H1 (cell line): Measurements from ENCODE around the gene GRIK2. TPM values are rescaled to one million over a fixed set of nuclear protein-coding genes. Genes with fewer than 3 reads are reported as not detected.

Experiments used
- CTCF ChIA-PET: fragments of 300-600 bp; sonication (Branson Sonifier 250); formaldehyde crosslinking; loops from one replicate; lab custom pipeline; 2021; ENCODE audit not compliant: partially characterized antibody; lab: Charles Lee
- POLR2A ChIA-PET: fragments of 300-600 bp; sonication (Branson Sonifier 250); formaldehyde crosslinking; loops from one replicate; lab custom pipeline; 2021; ENCODE audit warnings: inconsistent platforms; ENCODE audit not compliant: partially characterized antibody; lab: Charles Lee
- DNase-seq, 2 experiments: peaks; one replicate each; pipeline versions ENCODE4 v3.0.0 to v3.0.0-alpha.2; 2010 to 2022; ENCODE audit warnings: low spot score in 2 of 2, low read depth in 1 of 2, mixed read lengths in 1 of 2
- FAIRE-seq: peaks from 2 replicates; lab custom pipeline; 2011; peaks lifted over from hg19 to GRCh38; lab: Jason Lieb, UNC
- H2AFZ ChIP-seq: 2 replicates; pipeline ENCODE4 v1.8.1; 2012; ENCODE audit warnings: low read length, inconsistent platforms
- H2AK5ac ChIP-seq: 2 replicates; pipeline ENCODE4 v1.6.1; 2013; ENCODE audit warnings: low read depth, low read length
- H2BK120ac ChIP-seq: replicated peaks from 2 replicates; pipeline ENCODE3; 2013; ENCODE audit warnings: low read depth, low read length, inconsistent platforms
- H2BK12ac ChIP-seq: 2 replicates; pipeline ENCODE4 v1.6.1; 2013; ENCODE audit warnings: low read depth, low read length
- H2BK15ac ChIP-seq: 2 replicates; pipeline ENCODE4 v1.6.1; 2013; ENCODE audit warnings: low read length
- H2BK20ac ChIP-seq: 2 replicates; pipeline ENCODE4 v1.6.1; 2013; ENCODE audit warnings: low read length
- H2BK5ac ChIP-seq: 2 replicates; pipeline ENCODE4 v1.6.1; 2013; ENCODE audit warnings: low read depth, low read length
- H3K14ac ChIP-seq: 2 replicates; pipeline ENCODE4 v1.6.1; 2013; ENCODE audit warnings: inconsistent platforms; ENCODE audit not compliant: insufficient read length
- H3K18ac ChIP-seq: 2 replicates; pipeline ENCODE4 v1.6.1; 2013; ENCODE audit warnings: low read length; ENCODE audit errors: extremely low read depth
- H3K23ac ChIP-seq: 2 replicates; pipeline ENCODE4 v1.6.1; 2013; ENCODE audit warnings: inconsistent platforms; ENCODE audit not compliant: insufficient read length
- H3K23me2 ChIP-seq: 2 replicates; pipeline ENCODE4 v1.6.1; 2013; ENCODE audit warnings: low read depth, low read length
- H3K27ac ChIP-seq: 2 replicates; pipeline ENCODE4 v1.6.1; 2011; ENCODE audit warnings: low read depth, low read length, inconsistent platforms
- H3K27me3 ChIP-seq, 4 experiments: replicated peaks in 1 of 4; 1 replicate in 1 of 4; 2 replicates in 3 of 4; pipeline versions ENCODE4 v1.6.1 to v1.8.1; 2011 to 2013; ENCODE audit warnings: low read length in 3 of 4, mild to moderate bottlenecking in 3 of 4, inconsistent platforms in 2 of 4, mixed read lengths in 2 of 4, moderate library complexity in 1 of 4; ENCODE audit not compliant: control insufficient read depth in 3 of 4, insufficient read depth in 3 of 4; ENCODE audit errors: extremely low read depth in 1 of 4
- H3K36me3 ChIP-seq, 4 experiments: 2 replicates each; pipeline versions ENCODE4 v1.6.1 to v1.8.1; 2011 to 2013; ENCODE audit warnings: mild to moderate bottlenecking in 4 of 4, low read length in 3 of 4, moderate library complexity in 2 of 4, control low read depth in 1 of 4, inconsistent platforms in 1 of 4; ENCODE audit not compliant: insufficient read depth in 4 of 4, control insufficient read depth in 2 of 4
- H3K4ac ChIP-seq: replicated peaks from 2 replicates; pipeline ENCODE3; 2013; ENCODE audit warnings: low read length, low read depth, mixed read lengths, inconsistent platforms; ENCODE audit not compliant: insufficient read length
- H3K4me1 ChIP-seq, 4 experiments: replicated peaks in 1 of 4; 1 replicate in 1 of 4; 2 replicates in 3 of 4; pipeline versions ENCODE4 v1.6.1 to v1.8.1; 2011 to 2013; ENCODE audit warnings: low read length in 3 of 4, inconsistent platforms in 2 of 4, mixed read lengths in 1 of 4; ENCODE audit not compliant: insufficient read depth in 4 of 4, control insufficient read depth in 3 of 4
- H3K4me2 ChIP-seq, 2 experiments: 2 replicates each; pipeline versions ENCODE4 v1.6.1 to v1.8.1; 2011 to 2013; ENCODE audit warnings: low read depth in 2 of 2, low read length in 2 of 2, control low read depth in 1 of 2, inconsistent platforms in 1 of 2, mild to moderate bottlenecking in 1 of 2; ENCODE audit not compliant: insufficient read depth in 1 of 2
- H3K4me3 ChIP-seq, 4 experiments: fragments of 200-600, 300-600 bp in 1 of 4; sonication (generic), shearing (Covaris generic), sonication (Bioruptor Twin) in 1 of 4; 2 replicates each; pipeline versions ENCODE4 v1.5.1 to v1.8.1; 2011 to 2016; ENCODE audit warnings: low read length in 4 of 4, low read depth in 3 of 4, control low read depth in 2 of 4, inconsistent platforms in 2 of 4, mild to moderate bottlenecking in 2 of 4, mixed read lengths in 1 of 4, moderate library complexity in 1 of 4; ENCODE audit not compliant: insufficient read depth in 2 of 4; ENCODE audit errors: extremely low read depth in 1 of 4
- H3K56ac ChIP-seq: replicated peaks from 2 replicates; pipeline ENCODE3; 2013; ENCODE audit warnings: low read depth, mild to moderate bottlenecking, mixed read lengths, low read length, inconsistent platforms; ENCODE audit not compliant: insufficient read length
- H3K79me1 ChIP-seq: 2 replicates; pipeline ENCODE4 v1.6.1; 2013; ENCODE audit warnings: low read depth, low read length, control low read depth
- H3K79me2 ChIP-seq, 2 experiments: 2 replicates each; pipeline versions ENCODE4 v1.6.1 to v1.8.1; 2012 to 2013; ENCODE audit warnings: low read length in 2 of 2, mild to moderate bottlenecking in 2 of 2, inconsistent platforms in 1 of 2; ENCODE audit not compliant: insufficient read depth in 2 of 2, control insufficient read depth in 1 of 2
- H3K9ac ChIP-seq, 4 experiments: replicated peaks in 1 of 4; 1 replicate in 1 of 4; 2 replicates in 3 of 4; pipeline versions ENCODE4 v1.6.1 to v1.8.1; 2011 to 2013; ENCODE audit warnings: low read depth in 3 of 4, low read length in 3 of 4, control low read depth in 2 of 4, mild to moderate bottlenecking in 2 of 4, moderate library complexity in 2 of 4, inconsistent platforms in 1 of 4; ENCODE audit errors: extremely low read depth in 1 of 4
- H3K9me3 ChIP-seq, 2 experiments: 2 replicates each; pipeline versions ENCODE4 v1.6.1 to v1.8.1; 2012 to 2013; ENCODE audit warnings: mild to moderate bottlenecking in 2 of 2, moderate library complexity in 2 of 2, control low read depth in 1 of 2, inconsistent platforms in 1 of 2, low read depth in 1 of 2, low read length in 1 of 2, mixed read lengths in 1 of 2; ENCODE audit not compliant: insufficient read depth in 2 of 2
- H4K20me1 ChIP-seq, 2 experiments: replicated peaks in 1 of 2; 2 replicates each; pipeline versions ENCODE3 to v1.8.1; 2011 to 2013; ENCODE audit warnings: inconsistent platforms in 2 of 2, low read length in 2 of 2, mild to moderate bottlenecking in 1 of 2; ENCODE audit not compliant: insufficient read depth in 2 of 2, control insufficient read depth in 1 of 2
- H4K5ac ChIP-seq: 2 replicates; pipeline ENCODE4 v1.6.1; 2013; ENCODE audit warnings: low read length, low read depth, mixed read lengths, inconsistent platforms; ENCODE audit not compliant: insufficient read length
- H4K8ac ChIP-seq: 2 replicates; pipeline ENCODE4 v1.8.0; 2013; ENCODE audit warnings: mild to moderate bottlenecking, moderate library complexity, low read length, inconsistent platforms; ENCODE audit not compliant: insufficient read depth; ENCODE audit errors: extremely low read depth
- H4K91ac ChIP-seq: replicated peaks from 2 replicates; pipeline ENCODE3; 2013; ENCODE audit warnings: low read length, mixed read lengths, inconsistent platforms; ENCODE audit not compliant: insufficient read length
- RAD21 ChIP-seq, 2 experiments: IDR thresholded peaks in 1 of 2; conservative IDR thresholded peaks in 1 of 2; 2 replicates each; pipeline ENCODE4 v1.6.1; 2011; ENCODE audit warnings: low read depth in 2 of 2, low read length in 2 of 2, improper control_type of control experiment in 1 of 2, inconsistent platforms in 1 of 2, mild to moderate bottlenecking in 1 of 2, moderate library complexity in 1 of 2
- RFX5 ChIP-seq: IDR thresholded peaks from 2 replicates; pipeline ENCODE4 v1.6.1; 2011; ENCODE audit warnings: low read depth, low read length, improper control_type of control experiment, borderline replicate concordance
- SP2 ChIP-seq: IDR thresholded peaks from 2 replicates; pipeline ENCODE4 v1.6.1; 2012; ENCODE audit warnings: mild to moderate bottlenecking, low read length, inconsistent platforms
- SP4 ChIP-seq: IDR thresholded peaks from 2 replicates; pipeline ENCODE4 v1.6.1; 2012; ENCODE audit warnings: low read length, inconsistent platforms
- SUZ12 ChIP-seq: fragments of 200-600 bp; sonication (generic); IDR thresholded peaks from 2 replicates; pipeline ENCODE4 v1.6.1; 2012; ENCODE audit warnings: mild to moderate bottlenecking, inconsistent platforms, low read length, moderate library complexity, mixed read lengths
- TAF1 ChIP-seq: IDR thresholded peaks from 2 replicates; pipeline ENCODE4 v1.6.1; 2011; ENCODE audit warnings: mild to moderate bottlenecking, low read depth, low read length
- WGBS, 2 experiments: shearing (Covaris generic) in 1 of 2; methylation state at CpG; one replicate each; pipeline versions ENCODE4 v1.1.6 to v1.1.7; 2013 to 2015; ENCODE audit warnings: low lambda C conversion rate in 2 of 2, mixed read lengths in 2 of 2, inconsistent platforms in 1 of 2, low coverage in 1 of 2, missing lambda C conversion rate in 1 of 2; ENCODE audit not compliant: insufficient replicate concordance in 2 of 2, insufficient coverage in 1 of 2, insufficient read length in 1 of 2; ENCODE audit errors: extremely low coverage in 1 of 2, missing lambda C conversion rate in 1 of 2; 5-methylcytosine and 5-hydroxymethylcytosine counted together
- polyA plus RNA-seq, 7 experiments: library from polyadenylated mRNA; depleted of rRNA in 3 of 7; stranded (reverse) in 5 of 7; unstranded in 2 of 7; fragments of >200 nt in 5 of 7; fragments of 200-250 nt in 2 of 7; gene quantifications; 1 replicate in 5 of 7; 2 replicates in 1 of 7; 4 replicates in 1 of 7; pipeline versions ENCODE4 v1.2.1 to v1.2.3, GENCODE V29; 2011 to 2013; ENCODE audit warnings: missing spikeins in 2 of 7, mixed read lengths in 2 of 7
- total RNA-seq: library from RNA; stranded (reverse); fragmentation: NEBNext Ultra II Directional; extraction: Animal tissue kit (Norgen Biotek cat#: 25700); gene quantifications from 2 replicates; pipeline ENCODE4 v1.2.1, GENCODE V29; 2021

The GRIK2 gene
- total and polyA plus RNA-seq, 2 of the 8 experiments (the other 6 are each of a cell fraction or from before 2014, with no cell fraction given): 1.8 to 2.2 TPM

GRCh38 chr6:101435038-101435437 is 41.5 kb downstream of the GRIK2 start:
- H4K8ac ChIP-seq: no peak overlapping the region
- H3K18ac ChIP-seq: no peak overlapping the region
- H2BK120ac ChIP-seq: no peak overlapping the region
- H3K27me3 ChIP-seq: no peaks in the 10 kb centered on the region; a peak in 1 of 7 replicates
- WGBS, 2 experiments: 80% methylated on average over 1 of the region's 1 CpG; no CpG with 5 or more reads in 1 of the 2 experiments
- H3K56ac ChIP-seq: no peak overlapping the region
- H3K36me3 ChIP-seq: no peaks in the 10 kb centered on the region
- no peak overlapping the region for H2BK12ac ChIP-seq
- no peak overlapping the region for H3K9ac ChIP-seq
- DNase-seq: no peak
- ChIA-PET POLR2A (no interaction called here), CTCF (no interaction called here)
- H3K79me1 ChIP-seq: no peaks in the 10 kb centered on the region
- no peaks in the 10 kb centered on the region; a peak in 1 of 4 replicates for H3K9me3 ChIP-seq
- H2BK5ac ChIP-seq: no peak overlapping the region
- H3K4me1 ChIP-seq: no peaks in the 10 kb centered on the region
- H4K5ac ChIP-seq: no peak overlapping the region
- H3K4me2 ChIP-seq: no peak overlapping the region
- H2AK5ac ChIP-seq: no peak overlapping the region
- H4K91ac ChIP-seq: no peak overlapping the region
- H3K79me2 ChIP-seq: no peaks in the 10 kb centered on the region
- no peak for FAIRE-seq
- H2AFZ ChIP-seq: no peak overlapping the region
- H3K27ac ChIP-seq: no peak overlapping the region
- H3K23me2 ChIP-seq: no peaks in the 10 kb centered on the region
- no peak for TF ChIP-seq TAF1
- TF ChIP-seq SUZ12: no peak
- TF ChIP-seq SP2: no peak
- TF ChIP-seq RFX5: no peak
- TF ChIP-seq RAD21 (IDR thresholded peaks at IDR 0.05 in 1 of 2, conservative IDR thresholded peaks at IDR 0.05 in 1 of 2; ENCODE audit: low read depth in 2 of 2, low read length in 2 of 2): no peak
- TF ChIP-seq SP4: no peak
- H3K4me3 ChIP-seq: no peak overlapping the region
- H2BK20ac ChIP-seq: no peak overlapping the region
- H3K14ac ChIP-seq: no peak overlapping the region
- no peak overlapping the region for H3K4ac ChIP-seq
- H2BK15ac ChIP-seq: no peak overlapping the region
- no peak overlapping the region for H3K23ac ChIP-seq
- no peaks in the 10 kb centered on the region for H4K20me1 ChIP-seq
